GM12801 (cell line): ENCODE measurements around the gene MYO1H.

Experiments used
- CTCF ChIP-seq: IDR thresholded peaks from one replicate; pipeline ENCODE4 v1.5.1; 2011; ENCODE audit warnings: control low read depth; ENCODE audit not compliant: insufficient read length; ENCODE audit errors: extremely low read depth

MYO1H gene

DNA sequence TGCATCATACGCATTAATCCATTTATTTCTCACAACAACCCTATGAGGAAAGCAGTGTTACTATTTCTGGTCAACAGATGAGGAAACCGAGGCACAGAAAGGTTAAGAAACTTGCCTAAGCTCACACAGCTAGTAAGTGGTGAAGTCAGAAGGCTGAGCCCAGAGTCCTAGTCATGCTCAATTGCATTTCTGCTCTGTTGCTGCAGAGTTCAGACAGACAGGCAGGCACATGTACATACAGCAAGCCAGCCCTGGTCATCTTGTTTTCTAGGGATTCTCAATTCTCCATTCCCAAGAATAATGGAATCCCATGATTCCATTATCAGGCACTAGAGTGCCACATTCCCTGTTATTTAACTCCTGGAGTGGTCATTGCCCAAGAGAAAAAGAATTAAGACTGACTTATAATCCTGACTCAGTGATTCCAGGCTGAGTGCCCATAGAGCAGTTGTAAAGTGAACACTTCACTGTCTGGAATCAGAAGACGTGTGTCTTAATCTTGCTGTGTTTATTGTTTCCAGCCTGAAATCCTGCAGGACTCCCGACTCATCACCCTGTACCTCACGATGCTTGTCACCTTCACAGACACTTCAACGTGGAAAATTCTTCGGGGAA is 140.5 kb downstream of the MYO1H start:
- TF ChIP-seq CTCF, result no peak

DNA sequence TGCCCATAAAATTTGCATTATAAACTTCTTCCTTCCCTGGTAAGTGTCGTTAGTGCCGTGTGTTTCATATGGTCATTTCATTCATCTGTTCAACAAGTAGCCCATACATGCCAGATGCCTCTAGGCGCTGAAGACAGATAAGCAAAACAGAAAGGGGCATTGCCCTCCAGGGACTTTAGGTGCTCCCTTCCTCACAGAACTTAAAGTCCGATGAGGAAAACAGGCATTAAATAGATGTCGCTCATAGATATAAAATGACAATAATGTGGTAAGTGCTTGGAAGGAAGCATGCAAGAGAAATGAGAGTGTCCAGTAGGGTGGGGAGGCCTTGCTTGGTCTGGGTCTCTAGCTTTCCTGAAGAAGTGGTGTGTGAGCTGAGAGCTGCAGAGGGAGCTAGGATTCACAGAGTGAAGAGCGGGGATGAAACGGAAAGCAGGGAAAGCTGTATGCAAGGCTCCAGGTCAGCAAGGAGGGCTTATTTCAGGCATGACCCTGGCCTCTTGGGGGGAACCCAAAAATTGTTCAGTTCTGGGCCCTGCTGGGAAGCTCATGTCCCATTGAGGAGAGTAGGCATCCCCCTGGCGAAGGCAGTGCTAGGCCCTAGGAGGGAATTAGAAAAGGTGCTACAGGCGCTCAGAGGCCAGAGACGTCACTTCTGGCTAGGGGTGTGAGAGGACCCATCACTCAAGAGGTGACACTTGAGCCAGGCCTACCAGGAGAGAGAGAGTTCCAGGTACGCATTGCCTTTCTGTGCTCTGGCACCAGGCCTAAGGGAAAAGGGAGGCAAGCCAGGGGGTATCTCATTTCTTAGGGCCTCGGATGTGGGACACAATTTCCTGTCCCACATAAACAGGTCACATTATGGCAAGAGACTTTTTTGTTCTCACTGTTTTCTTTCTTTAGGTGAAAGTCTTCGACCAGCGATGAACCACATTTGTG is 141.6 kb downstream of the MYO1H start:
- TF ChIP-seq CTCF, result no peak

DNA sequence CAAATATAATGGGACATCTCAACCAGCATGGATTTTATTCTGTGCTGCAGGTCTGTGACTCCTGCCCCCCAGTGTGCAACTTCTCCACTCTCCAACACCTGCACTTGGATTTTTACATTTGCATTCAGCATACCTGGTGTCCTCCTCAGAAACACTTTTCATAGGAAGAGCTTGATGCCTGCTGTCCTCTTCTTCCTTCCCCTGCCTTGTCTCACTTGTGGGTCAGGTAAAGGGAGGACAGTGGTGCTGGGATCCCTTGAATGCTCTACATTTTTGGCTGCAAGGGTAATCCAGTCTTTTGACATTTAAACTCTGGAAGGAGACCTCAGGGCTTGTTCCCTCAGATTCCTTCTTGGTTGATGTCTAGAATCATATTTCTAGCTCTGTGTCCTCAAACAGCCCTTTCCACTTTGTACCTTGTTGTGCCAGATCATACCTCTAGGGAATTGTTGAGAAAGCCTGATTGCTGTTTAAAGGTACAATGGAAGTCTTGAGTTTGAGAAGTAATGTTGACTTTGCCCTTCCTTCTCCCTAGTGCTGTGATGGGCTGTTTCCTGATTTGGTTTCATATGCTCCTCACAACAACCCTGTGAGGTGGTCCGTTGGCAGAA is 142.4 kb downstream of the MYO1H start:
- no peak for TF ChIP-seq CTCF

DNA sequence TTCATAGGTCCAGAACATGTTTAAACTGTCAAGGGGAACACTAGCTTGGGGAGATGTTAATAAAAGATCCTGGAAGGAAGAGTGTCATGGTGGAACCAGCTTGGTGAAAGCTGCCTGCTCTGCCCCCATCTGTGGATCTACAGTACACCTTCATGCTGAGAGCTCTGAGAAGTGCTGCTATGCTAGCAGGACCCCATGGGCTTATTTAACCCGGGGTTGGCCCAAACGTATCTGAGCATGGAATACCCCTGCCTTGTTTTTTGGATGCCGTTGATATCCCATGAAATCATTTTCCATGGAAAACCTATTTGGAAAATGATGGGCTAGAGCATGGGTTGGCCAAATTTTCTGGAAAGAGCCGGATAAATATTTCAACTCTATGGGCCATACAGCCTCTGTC is 144.0 kb downstream of the MYO1H start:
- TF ChIP-seq CTCF, result no peak

DNA sequence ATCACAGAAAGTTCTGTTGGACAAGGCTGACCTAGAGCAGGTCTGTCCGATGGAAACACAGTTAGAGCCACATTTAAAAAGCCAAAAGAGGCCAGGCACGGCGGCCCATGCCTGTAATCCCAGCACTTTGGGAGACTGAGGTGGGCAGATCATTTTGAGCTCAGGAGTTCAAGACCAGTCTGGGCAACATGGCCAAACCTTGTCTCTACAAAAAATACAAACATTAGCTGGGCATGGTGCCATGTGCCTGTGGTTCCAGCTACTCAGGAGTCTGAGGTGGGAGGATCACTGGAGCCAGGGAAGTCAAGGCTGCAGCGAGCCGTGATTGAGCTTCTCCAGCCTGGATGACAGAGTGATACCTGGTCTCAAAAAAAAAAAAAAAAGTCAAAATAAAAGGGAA is 144.7 kb downstream of the MYO1H start:
- no peak for TF ChIP-seq CTCF

DNA sequence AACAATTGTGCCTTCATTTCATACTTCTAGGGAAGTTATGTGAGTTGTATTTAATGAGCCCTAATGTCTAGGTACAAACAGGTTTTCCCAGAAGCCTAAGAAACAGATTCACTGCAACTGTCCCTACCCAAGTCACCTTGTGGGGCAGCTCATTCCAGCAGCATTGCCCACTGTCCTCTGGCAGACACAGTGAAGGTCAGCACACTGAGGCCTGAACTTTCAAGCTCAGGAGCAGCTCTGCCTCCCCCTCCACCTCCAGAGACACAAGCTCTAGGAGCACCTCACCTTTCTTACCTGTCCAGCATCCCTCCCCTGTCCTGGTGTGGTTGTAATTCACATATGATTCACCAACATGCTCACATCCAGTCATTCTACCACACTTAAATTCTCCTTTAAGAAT is 145.4 kb downstream of the MYO1H start:
- TF ChIP-seq CTCF, result no peak

DNA sequence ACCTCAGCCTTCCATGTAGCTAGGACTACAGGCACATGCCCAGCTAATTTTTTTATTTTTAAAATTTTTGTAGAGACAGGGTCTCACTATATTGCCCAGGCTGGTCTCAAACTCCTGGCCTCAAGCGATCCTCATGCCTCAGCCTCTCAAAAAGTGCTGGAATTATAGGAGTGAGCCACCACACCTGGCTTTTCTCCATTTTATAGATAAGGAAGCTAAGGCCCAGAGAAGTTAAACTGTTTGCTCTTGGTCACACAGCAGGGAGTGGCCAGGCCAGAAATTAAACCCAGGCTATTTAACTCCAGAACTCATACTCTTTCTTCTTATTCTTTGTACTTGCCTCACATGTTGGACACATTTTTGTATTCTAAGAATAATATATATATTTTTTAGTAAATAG is 146.2 kb downstream of the MYO1H start:
- no peak for TF ChIP-seq CTCF
